ENCODE measurements around the gene RAB36.

DNA sequence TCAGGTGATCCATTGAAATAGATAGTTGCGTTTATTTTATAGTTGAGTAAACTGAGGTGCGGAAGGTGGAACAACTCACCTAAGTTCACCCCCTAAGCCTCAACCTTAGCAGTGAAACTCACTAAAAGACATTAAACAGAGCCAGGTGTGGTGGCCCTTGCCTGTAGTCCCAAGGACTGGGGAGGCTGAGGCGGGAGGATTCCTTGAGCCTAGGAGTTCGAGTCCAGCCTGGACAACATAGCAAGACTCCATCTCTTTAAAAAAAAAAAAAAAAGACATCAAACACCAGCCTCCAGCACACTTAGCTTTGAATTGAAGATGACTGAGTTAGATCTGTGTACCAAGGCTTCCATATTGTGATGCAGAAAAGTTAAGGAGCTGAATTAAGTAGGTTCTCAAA, 845 bp upstream of the RAB36 start:
- TF ChIP-seq SUZ12 (IDR thresholded peaks at IDR 0.05; ENCODE audit: extremely low read depth, insufficient read depth, insufficient read length) (no peak), ZNF274 (IDR thresholded peaks at IDR 0.05; ENCODE audit: low read depth, low read length) (no peak), YY1 (IDR thresholded peaks at IDR 0.05; ENCODE audit: insufficient read depth, insufficient read length) (no peak)

Measured in NT2/D1 (cell line).